ENCODE data around the gene SERPINA4. TPM values are rescaled to one million over a fixed set of nuclear protein-coding genes. Genes with fewer than 3 reads are reported as not detected.

The SERPINA4 gene
- total RNA-seq, 1 experiment from 2014 or later = not detected

DNA sequence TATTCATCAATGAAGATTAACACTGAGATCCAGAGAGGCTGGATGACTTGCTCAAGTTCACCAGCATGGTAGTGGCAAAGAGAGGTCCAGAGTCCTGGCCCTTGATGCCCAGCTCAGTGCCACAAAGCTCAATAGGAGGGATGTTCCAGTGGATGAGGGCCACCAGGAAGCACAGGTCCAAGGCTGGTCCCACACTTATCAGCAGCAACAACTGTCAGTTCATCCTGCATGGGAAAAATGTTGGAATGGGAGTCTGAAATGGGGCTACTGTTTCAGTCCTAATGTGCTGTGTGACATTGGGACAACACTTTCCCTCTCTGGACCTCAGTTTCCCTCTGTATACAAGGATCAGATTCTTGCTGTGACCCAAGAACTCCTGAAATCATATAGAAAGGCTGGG is 31.2 kb downstream of the SERPINA4 start:
- H3K4me2 ChIP-seq = no peak overlapping the region
- H3K9me2 ChIP-seq (ENCODE audit: insufficient read depth) = no peaks in the 10 kb centered on the region
- no peak overlapping the region for H3K4me3 ChIP-seq
- intact Hi-C loops (cut with micrococcal nuclease; ENCODE audit: unreplicated experiment) = no loop called here
- H3K79me2 ChIP-seq (ENCODE audit: low read depth) = no peaks in the 10 kb centered on the region
- no peak for DNase-seq
- H3K36me3 ChIP-seq (ENCODE audit: low read depth) = no peaks in the 10 kb centered on the region
- H3K9me3 ChIP-seq (ENCODE audit: insufficient read depth, low read depth) = no peaks in the 10 kb centered on the region
- BruUV-seq (replicated peaks) = no TSS peak
- H2AFZ ChIP-seq = no peak overlapping the region
- H3F3A ChIP-seq (ENCODE audit: insufficient read depth, low read depth) = no peaks in the 10 kb centered on the region
- ChIA-PET CTCF (no interaction called here), POLR2A (ENCODE audit: unreplicated experiment) (no interaction called here)
- H4K20me1 ChIP-seq (ENCODE audit: insufficient read depth) = no peaks in the 10 kb centered on the region
- H3K4me1 ChIP-seq (replicated peaks; ENCODE audit: insufficient read depth) = no peaks in the 10 kb centered on the region
- no peaks in the 10 kb centered on the region for H3K27me3 ChIP-seq (ENCODE audit: insufficient read depth, low read depth)
- TF ChIP-seq, protein P1, sequence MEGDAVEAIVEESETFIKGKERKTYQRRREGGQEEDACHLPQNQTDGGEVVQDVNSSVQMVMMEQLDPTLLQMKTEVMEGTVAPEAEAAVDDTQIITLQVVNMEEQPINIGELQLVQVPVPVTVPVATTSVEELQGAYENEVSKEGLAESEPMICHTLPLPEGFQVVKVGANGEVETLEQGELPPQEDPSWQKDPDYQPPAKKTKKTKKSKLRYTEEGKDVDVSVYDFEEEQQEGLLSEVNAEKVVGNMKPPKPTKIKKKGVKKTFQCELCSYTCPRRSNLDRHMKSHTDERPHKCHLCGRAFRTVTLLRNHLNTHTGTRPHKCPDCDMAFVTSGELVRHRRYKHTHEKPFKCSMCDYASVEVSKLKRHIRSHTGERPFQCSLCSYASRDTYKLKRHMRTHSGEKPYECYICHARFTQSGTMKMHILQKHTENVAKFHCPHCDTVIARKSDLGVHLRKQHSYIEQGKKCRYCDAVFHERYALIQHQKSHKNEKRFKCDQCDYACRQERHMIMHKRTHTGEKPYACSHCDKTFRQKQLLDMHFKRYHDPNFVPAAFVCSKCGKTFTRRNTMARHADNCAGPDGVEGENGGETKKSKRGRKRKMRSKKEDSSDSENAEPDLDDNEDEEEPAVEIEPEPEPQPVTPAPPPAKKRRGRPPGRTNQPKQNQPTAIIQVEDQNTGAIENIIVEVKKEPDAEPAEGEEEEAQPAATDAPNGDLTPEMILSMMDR (conservative IDR thresholded peaks at IDR 0.05) = no peak
- no peak for TF ChIP-seq EZH2 (IDR thresholded peaks at IDR 0.05; ENCODE audit: low read depth)
- no peak overlapping the region for H3K27ac ChIP-seq

- CTCF ChIA-PET = no interaction called here
- no TSS peak for BruUV-seq (replicated peaks)
- no peak for DNase-seq
Measured at GRCh38 chr14:94593376-94593748, 32.1 kb downstream of the SERPINA4 start.

DNA sequence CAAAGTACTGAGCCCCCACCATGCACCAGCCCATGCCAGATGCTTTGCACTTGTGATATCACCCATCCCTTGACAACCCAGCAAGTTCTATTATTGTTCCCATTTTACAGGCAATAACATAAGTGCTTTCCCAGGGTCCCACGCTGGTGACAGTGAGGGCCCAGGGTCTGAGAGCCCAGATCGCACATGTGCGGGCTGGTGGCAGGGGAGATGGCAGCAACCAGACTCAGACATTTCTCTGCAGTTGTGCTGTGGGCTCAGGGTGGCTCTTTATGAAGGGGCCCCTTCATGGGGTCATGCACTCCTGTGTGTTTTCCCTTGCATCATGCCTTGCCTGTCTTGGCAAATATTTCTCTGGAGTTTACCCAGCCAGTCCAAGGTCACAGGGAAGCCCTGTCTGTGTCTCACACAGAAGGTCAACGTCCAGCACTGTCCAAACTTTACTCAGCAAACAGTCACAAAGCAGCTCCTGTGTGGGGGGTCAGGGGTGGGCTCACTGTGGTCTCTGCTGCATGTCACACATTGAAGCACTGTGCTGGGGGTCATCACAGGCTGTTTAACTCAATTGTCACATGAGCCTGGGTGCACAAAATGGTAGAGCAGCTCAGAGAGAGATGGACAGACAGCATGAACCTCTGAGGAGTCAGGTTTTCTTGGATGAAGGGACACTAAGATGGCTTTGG is 32.6 kb downstream of the SERPINA4 start:
- ChIA-PET CTCF (no interaction called here), POLR2A (ENCODE audit: unreplicated experiment) (no interaction called here)
- no peak for TF ChIP-seq EZH2 (IDR thresholded peaks at IDR 0.05; ENCODE audit: low read depth)
- TF ChIP-seq, protein P1 (conservative IDR thresholded peaks at IDR 0.05) = no peak
- H2AFZ ChIP-seq = no peak overlapping the region
- H3K27me3 ChIP-seq (ENCODE audit: insufficient read depth, low read depth) = no peaks in the 10 kb centered on the region
- H3K27ac ChIP-seq = no peak overlapping the region
- intact Hi-C loops (cut with micrococcal nuclease; ENCODE audit: unreplicated experiment) = no loop called here
- no peak overlapping the region for H3K4me3 ChIP-seq
- no peaks in the 10 kb centered on the region for H3K9me3 ChIP-seq (ENCODE audit: insufficient read depth, low read depth)
- no peaks in the 10 kb centered on the region for H4K20me1 ChIP-seq (ENCODE audit: insufficient read depth)
- H3F3A ChIP-seq (ENCODE audit: insufficient read depth, low read depth) = no peaks in the 10 kb centered on the region
- no peaks in the 10 kb centered on the region for H3K79me2 ChIP-seq (ENCODE audit: low read depth)
- H3K9me2 ChIP-seq (ENCODE audit: insufficient read depth) = no peaks in the 10 kb centered on the region
- H3K4me2 ChIP-seq = no peak overlapping the region
- no peaks in the 10 kb centered on the region; the same call in 1 of the 2 replicates for H3K4me1 ChIP-seq (replicated peaks; ENCODE audit: insufficient read depth)
- DNase-seq = no peak
- BruUV-seq (replicated peaks) = no TSS peak
- no peaks in the 10 kb centered on the region for H3K36me3 ChIP-seq (ENCODE audit: low read depth)

More at GRCh38 chr14:94593376-94593748, 32.1 kb downstream of the SERPINA4 start:
- no peaks in the 10 kb centered on the region for H3K27me3 ChIP-seq (ENCODE audit: insufficient read depth, low read depth)
- H3K36me3 ChIP-seq (ENCODE audit: low read depth) = no peaks in the 10 kb centered on the region
- H3K9me3 ChIP-seq (ENCODE audit: insufficient read depth, low read depth) = no peaks in the 10 kb centered on the region
- intact Hi-C loops (cut with micrococcal nuclease; ENCODE audit: unreplicated experiment) = no loop called here
- H2AFZ ChIP-seq = no peak overlapping the region
- H3K4me3 ChIP-seq = no peak overlapping the region
- H4K20me1 ChIP-seq (ENCODE audit: insufficient read depth) = no peaks in the 10 kb centered on the region
- no peaks in the 10 kb centered on the region for H3F3A ChIP-seq (ENCODE audit: insufficient read depth, low read depth)
- no peak overlapping the region for H3K4me2 ChIP-seq
- no peaks in the 10 kb centered on the region for H3K9me2 ChIP-seq (ENCODE audit: insufficient read depth)
- H3K27ac ChIP-seq = no peak overlapping the region
- POLR2A ChIA-PET (ENCODE audit: unreplicated experiment) = no interaction called here
- TF ChIP-seq EZH2 (IDR thresholded peaks at IDR 0.05; ENCODE audit: low read depth) = no peak
- TF ChIP-seq, protein P1 (conservative IDR thresholded peaks at IDR 0.05) = no peak
- H3K79me2 ChIP-seq (ENCODE audit: low read depth) = no peaks in the 10 kb centered on the region
- no peaks in the 10 kb centered on the region for H3K4me1 ChIP-seq (replicated peaks; ENCODE audit: insufficient read depth)

Measured in PC-9 (cell line).